GM10266 (cell line): Measurements from ENCODE around the gene ATP2B2.

ENCODE experiments used
- DNase-seq: peaks from one replicate; pipeline ENCODE4 v3.0.0; 2012; ENCODE audit errors: extremely low spot score
- TF ChIP-seq, protein P1 (sequence below): IDR thresholded peaks from 2 replicates; pipeline ENCODE4 v1.5.1; 2012; ENCODE audit warnings: mild to moderate bottlenecking, low read depth; ENCODE audit not compliant: control insufficient read depth, insufficient read depth; ENCODE audit errors: missing control alignments

The ATP2B2 gene

DNA sequence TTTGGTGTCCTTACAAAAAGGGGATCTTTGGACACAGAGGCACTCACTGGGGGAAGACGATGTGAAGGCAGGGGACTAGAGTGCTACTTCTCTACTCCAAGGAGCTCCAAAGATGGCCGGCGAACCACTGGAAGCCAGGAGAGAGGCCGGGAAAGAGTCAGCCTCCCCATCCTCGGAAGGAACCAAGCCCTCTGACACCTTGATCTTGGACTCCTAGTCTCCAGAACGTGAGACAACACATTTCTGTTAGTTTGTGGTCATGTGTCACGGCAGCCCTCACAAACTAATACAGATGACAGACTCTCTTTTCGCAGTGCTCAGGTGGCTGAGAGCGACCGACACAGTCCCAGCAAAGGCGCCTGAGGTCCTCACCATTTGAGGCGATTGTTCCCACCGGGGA, 24.4 kb upstream of the ATP2B2 start:
- DNase-seq: no peak
- TF ChIP-seq, protein P1, sequence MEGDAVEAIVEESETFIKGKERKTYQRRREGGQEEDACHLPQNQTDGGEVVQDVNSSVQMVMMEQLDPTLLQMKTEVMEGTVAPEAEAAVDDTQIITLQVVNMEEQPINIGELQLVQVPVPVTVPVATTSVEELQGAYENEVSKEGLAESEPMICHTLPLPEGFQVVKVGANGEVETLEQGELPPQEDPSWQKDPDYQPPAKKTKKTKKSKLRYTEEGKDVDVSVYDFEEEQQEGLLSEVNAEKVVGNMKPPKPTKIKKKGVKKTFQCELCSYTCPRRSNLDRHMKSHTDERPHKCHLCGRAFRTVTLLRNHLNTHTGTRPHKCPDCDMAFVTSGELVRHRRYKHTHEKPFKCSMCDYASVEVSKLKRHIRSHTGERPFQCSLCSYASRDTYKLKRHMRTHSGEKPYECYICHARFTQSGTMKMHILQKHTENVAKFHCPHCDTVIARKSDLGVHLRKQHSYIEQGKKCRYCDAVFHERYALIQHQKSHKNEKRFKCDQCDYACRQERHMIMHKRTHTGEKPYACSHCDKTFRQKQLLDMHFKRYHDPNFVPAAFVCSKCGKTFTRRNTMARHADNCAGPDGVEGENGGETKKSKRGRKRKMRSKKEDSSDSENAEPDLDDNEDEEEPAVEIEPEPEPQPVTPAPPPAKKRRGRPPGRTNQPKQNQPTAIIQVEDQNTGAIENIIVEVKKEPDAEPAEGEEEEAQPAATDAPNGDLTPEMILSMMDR: no peak

DNA sequence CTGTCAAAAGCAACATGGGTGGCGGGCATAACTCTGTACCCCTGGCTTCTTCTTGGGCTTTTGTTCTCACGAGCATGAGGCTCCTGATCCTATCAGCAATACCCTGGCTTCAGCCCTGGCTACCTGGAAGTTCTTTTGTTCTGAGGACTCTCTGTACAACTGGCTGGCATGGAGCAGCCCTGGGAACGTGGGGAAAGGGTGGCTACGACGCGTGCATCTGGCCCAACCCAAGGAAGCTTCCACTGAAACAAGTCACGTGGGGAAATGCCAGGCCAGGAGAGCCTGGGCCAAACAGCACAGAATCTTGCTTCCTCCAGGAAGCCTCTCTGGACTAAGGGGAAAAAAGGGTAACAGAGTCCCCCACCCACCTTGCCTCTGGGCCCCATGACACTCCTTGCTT, 22.7 kb upstream of the ATP2B2 start:
- TF ChIP-seq, protein P1: no peak
- no peak for DNase-seq

DNA sequence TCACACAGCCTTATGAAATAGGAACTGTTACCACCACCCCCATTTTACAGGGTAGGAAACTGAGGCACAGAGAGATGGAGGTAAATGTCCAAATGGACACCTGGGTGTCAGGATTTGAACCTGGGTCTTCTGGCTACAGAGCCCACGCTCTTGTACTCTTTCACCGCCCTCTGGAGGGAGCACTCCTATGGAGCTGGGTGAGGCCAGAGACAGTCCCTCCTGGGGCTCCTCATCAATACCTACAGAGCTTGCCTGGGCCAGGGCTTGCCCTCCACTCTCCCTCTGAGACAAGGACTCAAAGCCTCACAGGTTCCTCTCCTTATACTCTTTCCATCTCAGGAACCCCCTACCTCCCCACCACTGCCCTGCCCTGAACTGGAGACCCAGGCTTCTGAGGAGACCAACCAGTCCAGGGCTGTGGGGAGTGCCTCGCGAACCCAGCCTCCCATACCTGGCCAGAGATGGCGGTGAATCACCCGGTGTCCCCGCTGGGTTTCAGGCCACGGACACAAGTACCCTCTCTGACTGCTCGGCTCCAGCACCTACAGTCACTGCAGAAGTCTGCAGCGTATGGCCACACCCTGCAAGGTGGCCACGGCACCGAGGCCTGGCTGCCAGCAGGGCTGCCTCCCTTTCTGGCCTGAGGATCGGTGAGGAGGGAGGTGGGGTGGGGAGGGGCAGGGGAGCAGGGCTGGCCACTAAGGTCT, 22.1 kb upstream of the ATP2B2 start:
- TF ChIP-seq, protein P1: no peak
- DNase-seq: no peak

DNA sequence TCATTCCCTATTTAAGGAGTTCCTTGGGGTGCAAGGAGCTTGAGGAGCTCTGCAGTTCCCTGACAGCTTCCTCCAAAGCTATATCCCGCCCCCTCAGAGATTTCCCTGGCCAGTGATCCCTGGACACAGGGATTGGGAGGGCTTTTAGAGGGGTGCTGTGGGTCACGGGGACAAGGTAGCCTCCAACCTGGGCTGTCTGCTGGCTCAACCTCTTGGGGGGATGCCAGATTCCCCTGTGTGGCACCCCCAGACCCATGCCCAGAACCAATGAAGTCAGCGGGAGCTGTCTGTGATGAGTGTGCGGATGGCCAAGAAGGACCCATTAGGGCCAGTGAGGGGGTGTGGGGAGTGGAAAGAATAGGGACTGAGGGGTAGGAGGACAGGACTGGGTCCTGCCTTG, 21.0 kb upstream of the ATP2B2 start:
- DNase-seq: no peak
- TF ChIP-seq, protein P1: no peak

DNA sequence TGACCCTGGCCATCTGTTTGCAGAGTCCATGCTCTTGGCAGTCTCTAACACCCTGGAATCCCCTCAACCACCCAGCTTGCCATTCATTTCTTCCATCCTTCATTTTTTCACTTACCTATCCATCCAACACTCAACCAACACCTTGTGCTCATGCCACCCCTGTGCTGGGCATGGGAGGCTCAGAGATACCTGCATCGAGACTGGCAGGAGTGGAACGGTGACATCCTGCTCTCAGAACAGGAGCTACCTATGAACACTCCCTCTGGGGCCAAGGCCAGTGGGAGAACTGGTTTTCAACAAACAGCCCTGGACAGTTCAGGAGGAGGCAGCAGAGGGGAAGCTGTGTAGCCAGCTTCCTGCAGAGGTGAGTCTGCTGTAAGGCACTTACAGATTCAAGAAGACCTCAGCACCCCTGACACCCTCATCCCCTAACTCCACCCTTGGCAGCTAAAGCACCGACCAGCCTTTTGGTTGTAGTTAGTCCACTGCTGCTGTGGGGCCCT, 19.5 kb upstream of the ATP2B2 start:
- TF ChIP-seq, protein P1: no peak
- no peak for DNase-seq

DNA sequence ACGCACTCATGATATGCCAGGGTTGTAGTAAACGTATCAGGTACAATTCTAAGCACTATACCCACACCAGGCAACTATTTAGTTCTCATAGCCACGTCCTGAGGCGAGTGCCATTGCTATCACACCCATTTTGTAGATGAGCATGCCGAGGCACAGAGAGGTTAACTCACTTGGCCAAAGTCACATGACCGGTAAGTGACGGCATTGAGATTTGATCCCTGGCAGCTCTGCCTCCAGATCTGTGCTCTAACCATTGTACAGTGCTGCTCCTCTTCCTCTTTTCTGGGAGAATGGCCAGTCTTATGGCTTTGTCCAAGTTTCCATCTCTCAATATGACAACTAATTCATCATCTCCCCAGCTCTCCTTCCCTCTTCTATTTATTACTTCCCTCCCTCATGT, 18.9 kb upstream of the ATP2B2 start:
- TF ChIP-seq, protein P1: no peak
- DNase-seq: no peak

DNA sequence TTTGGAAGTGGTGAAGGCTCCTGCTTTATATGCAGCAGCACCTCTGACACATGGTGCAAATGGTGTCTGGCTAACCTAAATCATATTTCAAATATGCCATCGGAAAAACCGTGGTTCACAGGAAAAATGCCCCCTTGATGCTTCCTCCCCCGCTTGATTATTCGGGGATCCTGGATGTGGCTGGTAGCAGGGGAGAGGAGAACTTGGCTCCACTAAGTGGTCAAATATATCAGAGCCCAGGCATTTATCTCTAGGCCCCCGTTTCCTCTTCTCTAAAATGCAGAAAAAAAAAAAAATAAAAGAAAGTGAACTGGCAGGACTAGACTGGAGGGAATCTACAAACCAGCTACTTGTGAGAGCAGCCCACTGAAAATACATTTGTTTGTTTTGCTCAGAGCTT, 18.2 kb upstream of the ATP2B2 start:
- DNase-seq: no peak
- TF ChIP-seq, protein P1: no peak
